ENCODE measurements around the gene ZNF154. TPM values are rescaled to one million over a fixed set of nuclear protein-coding genes. Genes with fewer than 3 reads are reported as not detected.

The ZNF154 gene
- total and polyA plus RNA-seq, 2 of the 4 experiments (the other 2 are of a cell fraction) = 2.2 to 2.9 TPM

GRCh38 chr19:57682226-57682766 lies 26.7 kb downstream of the ZNF154 start:
- 2% methylated on average over 8 of the region's 19 CpGs; no CpG with 5 or more reads in 1 of the 2 experiments for WGBS, 2 experiments (ENCODE audit: extremely low coverage in 2 of 2, insufficient read length in 1 of 2)
- Histone ChIP-seq H3K36me3 (ENCODE audit: control insufficient read depth, insufficient read depth, low read length) (peaks cover 36% of the 10 kb centered on the region), H2AFZ (replicated peaks; ENCODE audit: low read length, poor library complexity) (peak overlapping the region; percentile 97), H3K23ac (ENCODE audit: low read depth, low read length) (0 out of 2 replicates have a peak overlapping the region, but pooled peaks have one; percentile 2), H3K4me3 (ENCODE audit: insufficient read depth, low read depth, low read length) (peak overlapping the region; percentile 60), H3K56ac (ENCODE audit: extremely low read depth, insufficient read depth, low read length) (no peak overlapping the region), H3K27ac (ENCODE audit: insufficient read depth, low read length) (peak overlapping the region; percentile 17; the same call in 1 of the 2 replicates), H3K18ac (ENCODE audit: low read depth, low read length) (no peak overlapping the region), H2BK20ac (ENCODE audit: low read depth, low read length) (no peak overlapping the region), H3K79me1 (ENCODE audit: low read depth in 1 of 2, low read length in 2 of 2) (peaks cover 41 to 45% of the 10 kb centered on the region in 2 experiments), H3K4me1 (ENCODE audit: control insufficient read depth, insufficient read depth, low read length) (peaks cover 3% of the 10 kb centered on the region), H4K20me1 (ENCODE audit: insufficient read depth, low read length) (no peaks in the 10 kb centered on the region), H3K4me2 (ENCODE audit: low read depth, low read length) (peak overlapping the region; percentile 92), H3K4ac (ENCODE audit: low read depth, low read length) (peak overlapping the region; percentile 10; the same call in 1 of the 2 replicates), H2BK15ac (ENCODE audit: low read depth, low read length) (no peak overlapping the region), H2AK5ac (ENCODE audit: low read depth, low read length) (peak overlapping the region; percentile 18; the same call in 1 of the 2 replicates), H3K14ac (replicated peaks; ENCODE audit: low read depth, low read length) (peak overlapping the region; percentile 4; the same call in 1 of the 2 replicates), H2BK120ac (ENCODE audit: low read depth, low read length) (no peak overlapping the region), H3K27me3 (ENCODE audit: control insufficient read depth, insufficient read depth, low read length) (no peaks in the 10 kb centered on the region), H2BK5ac (ENCODE audit: low read depth, low read length, poor library complexity, severe bottlenecking) (no peak overlapping the region), H3K9me3 (ENCODE audit: control insufficient read depth, insufficient read depth, low read length) (peaks cover 41% of the 10 kb centered on the region), H3K9me1 (ENCODE audit: insufficient read depth, low read length) (no peaks in the 10 kb centered on the region), H4K8ac (ENCODE audit: low read depth in 2 of 2, low read length in 2 of 2) (peak overlapping the region; percentile 23 to 78; a peak in 3 of 4 replicates), H4K5ac (ENCODE audit: low read depth, low read length) (peak overlapping the region; percentile 18), H3K9ac (ENCODE audit: low read depth, low read length) (peak overlapping the region; percentile 10), H2AK9ac (replicated peaks; ENCODE audit: low read depth, low read length, poor library complexity) (peak overlapping the region; percentile 92), H4K91ac (ENCODE audit: insufficient read depth, low read depth, low read length) (peak overlapping the region; percentile 17; the same call in 1 of the 2 replicates)
- intact Hi-C loops (cut with micrococcal nuclease) (loop anchor here (5.0 kb wide), 1 partner anchor 50 kb away; the partner anchor contains the start of gene ZNF211), in situ Hi-C loops (cut with MboI; ENCODE audit: low sequenced_read_pairs) (no loop called here), dilution Hi-C loops (cut with HindIII; ENCODE audit: low sequenced_read_pairs, unreplicated experiment) (no loop called here)
- TF ChIP-seq, protein P1, sequence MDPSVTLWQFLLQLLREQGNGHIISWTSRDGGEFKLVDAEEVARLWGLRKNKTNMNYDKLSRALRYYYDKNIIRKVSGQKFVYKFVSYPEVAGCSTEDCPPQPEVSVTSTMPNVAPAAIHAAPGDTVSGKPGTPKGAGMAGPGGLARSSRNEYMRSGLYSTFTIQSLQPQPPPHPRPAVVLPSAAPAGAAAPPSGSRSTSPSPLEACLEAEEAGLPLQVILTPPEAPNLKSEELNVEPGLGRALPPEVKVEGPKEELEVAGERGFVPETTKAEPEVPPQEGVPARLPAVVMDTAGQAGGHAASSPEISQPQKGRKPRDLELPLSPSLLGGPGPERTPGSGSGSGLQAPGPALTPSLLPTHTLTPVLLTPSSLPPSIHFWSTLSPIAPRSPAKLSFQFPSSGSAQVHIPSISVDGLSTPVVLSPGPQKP (IDR thresholded peaks at IDR 0.05; ENCODE audit: borderline replicate concordance, low read depth, low read length) = no peak
- TF ChIP-seq MAFK (IDR thresholded peaks at IDR 0.05; ENCODE audit: low read depth, low read length) (no peak), POLR2A (IDR thresholded peaks at IDR 0.05; ENCODE audit: low read depth, low read length) (no peak), RFX5 (IDR thresholded peaks at IDR 0.05; ENCODE audit: low read depth, low read length) (no peak), MXI1 (IDR thresholded peaks at IDR 0.05; ENCODE audit: borderline replicate concordance, low read depth, low read length) (no peak), MAZ (IDR thresholded peaks at IDR 0.05; ENCODE audit: borderline replicate concordance, low read depth, low read length) (no peak), CEBPB (IDR thresholded peaks at IDR 0.05; ENCODE audit: low read depth, low read length) (no peak), CHD1 (IDR thresholded peaks at IDR 0.05; ENCODE audit: low read depth, low read length) (no peak), BHLHE40 (IDR thresholded peaks at IDR 0.05; ENCODE audit: low read depth, low read length) (no peak), NFE2L2 (IDR thresholded peaks at IDR 0.05; ENCODE audit: low read depth, low read length) (no peak), SMC3 (IDR thresholded peaks at IDR 0.05; ENCODE audit: low read depth, low read length) (no peak), CTCF (conservative IDR thresholded peaks at IDR 0.05; ENCODE audit: low read depth, low read length) (no peak), RAD21 (IDR thresholded peaks at IDR 0.05; ENCODE audit: low read length) (no peak), RCOR1 (IDR thresholded peaks at IDR 0.05; ENCODE audit: insufficient replicate concordance, low read length) (no peak)
- TF ChIP-seq, protein P2, sequence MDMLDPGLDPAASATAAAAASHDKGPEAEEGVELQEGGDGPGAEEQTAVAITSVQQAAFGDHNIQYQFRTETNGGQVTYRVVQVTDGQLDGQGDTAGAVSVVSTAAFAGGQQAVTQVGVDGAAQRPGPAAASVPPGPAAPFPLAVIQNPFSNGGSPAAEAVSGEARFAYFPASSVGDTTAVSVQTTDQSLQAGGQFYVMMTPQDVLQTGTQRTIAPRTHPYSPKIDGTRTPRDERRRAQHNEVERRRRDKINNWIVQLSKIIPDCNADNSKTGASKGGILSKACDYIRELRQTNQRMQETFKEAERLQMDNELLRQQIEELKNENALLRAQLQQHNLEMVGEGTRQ (IDR thresholded peaks at IDR 0.05; ENCODE audit: low read depth, low read length) = no peak
- ChIA-PET CTCF (no interaction called here), POLR2A (ENCODE audit: unreplicated experiment) (no interaction called here)
- DNase-seq (no peak), ATAC-seq (ENCODE audit: low read depth) (no peak; the same call in 1 of the 2 replicates)
- no TSS peak for BruUV-seq (replicated peaks)
